ENCODE data around the gene DIPK1A. TPM values are rescaled to one million over a fixed set of nuclear protein-coding genes. Genes with fewer than 3 reads are reported as not detected.

Gene DIPK1A
- total RNA-seq, 1 donor from 2014 or later = 5.6 TPM

DNA sequence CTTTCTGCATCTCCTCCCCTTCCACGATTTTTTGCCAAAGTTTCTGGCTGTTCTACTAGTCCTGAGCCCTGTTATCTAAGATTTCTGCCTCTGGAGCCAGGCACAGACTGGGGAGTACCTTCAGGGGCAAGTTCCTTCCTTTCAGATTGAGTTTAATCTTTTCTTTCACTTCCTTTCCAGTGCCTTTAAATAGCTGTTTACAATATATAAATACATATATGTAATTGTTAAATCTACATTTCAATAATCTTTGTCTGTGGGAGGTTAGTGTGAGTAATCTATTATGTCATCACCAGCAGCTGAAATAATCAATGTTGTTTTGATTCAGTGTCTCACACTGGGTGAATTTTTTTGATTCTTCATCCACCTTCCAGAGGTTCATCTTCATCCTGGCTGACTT, 31.8 kb downstream of the DIPK1A start:
- Histone ChIP-seq H3K27me3 (ENCODE audit: low read depth) (no peaks in the 10 kb centered on the region), H3K4me3 (no peak overlapping the region), H3K36me3 (no peaks in the 10 kb centered on the region), H3K4me1 (peaks cover 10% of the 10 kb centered on the region), H3K9me3 (no peaks in the 10 kb centered on the region), H3K27ac (no peak overlapping the region)
- no peak for ATAC-seq
- no peak for DNase-seq
- TF ChIP-seq, protein P1, sequence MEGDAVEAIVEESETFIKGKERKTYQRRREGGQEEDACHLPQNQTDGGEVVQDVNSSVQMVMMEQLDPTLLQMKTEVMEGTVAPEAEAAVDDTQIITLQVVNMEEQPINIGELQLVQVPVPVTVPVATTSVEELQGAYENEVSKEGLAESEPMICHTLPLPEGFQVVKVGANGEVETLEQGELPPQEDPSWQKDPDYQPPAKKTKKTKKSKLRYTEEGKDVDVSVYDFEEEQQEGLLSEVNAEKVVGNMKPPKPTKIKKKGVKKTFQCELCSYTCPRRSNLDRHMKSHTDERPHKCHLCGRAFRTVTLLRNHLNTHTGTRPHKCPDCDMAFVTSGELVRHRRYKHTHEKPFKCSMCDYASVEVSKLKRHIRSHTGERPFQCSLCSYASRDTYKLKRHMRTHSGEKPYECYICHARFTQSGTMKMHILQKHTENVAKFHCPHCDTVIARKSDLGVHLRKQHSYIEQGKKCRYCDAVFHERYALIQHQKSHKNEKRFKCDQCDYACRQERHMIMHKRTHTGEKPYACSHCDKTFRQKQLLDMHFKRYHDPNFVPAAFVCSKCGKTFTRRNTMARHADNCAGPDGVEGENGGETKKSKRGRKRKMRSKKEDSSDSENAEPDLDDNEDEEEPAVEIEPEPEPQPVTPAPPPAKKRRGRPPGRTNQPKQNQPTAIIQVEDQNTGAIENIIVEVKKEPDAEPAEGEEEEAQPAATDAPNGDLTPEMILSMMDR (IDR thresholded peaks at IDR 0.05) = no peak
- intact Hi-C loops (cut with DNase I) = no loop called here

DNA sequence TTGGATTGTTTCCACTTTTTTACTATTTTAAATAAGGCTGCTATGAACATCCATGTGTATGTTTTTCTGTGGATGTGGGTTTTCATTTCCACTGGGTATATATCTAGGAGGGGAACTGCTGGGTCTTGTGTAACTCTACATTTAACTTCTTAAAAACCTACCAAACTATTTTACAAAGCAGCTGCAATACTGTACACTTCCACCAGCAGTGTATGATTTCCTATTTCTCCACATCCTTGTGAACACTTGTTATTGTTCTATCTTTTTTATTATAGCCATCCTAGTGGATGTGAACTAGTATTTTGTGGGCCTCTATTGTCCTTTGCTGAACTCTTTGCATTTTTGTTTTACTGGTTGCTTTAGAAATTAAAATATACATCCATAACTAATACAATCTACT, 33.4 kb downstream of the DIPK1A start:
- Histone ChIP-seq H3K4me3 (no peak overlapping the region), H3K9me3 (no peaks in the 10 kb centered on the region), H3K4me1 (no peaks in the 10 kb centered on the region), H3K27ac (no peak overlapping the region), H3K36me3 (no peaks in the 10 kb centered on the region), H3K27me3 (ENCODE audit: low read depth) (no peaks in the 10 kb centered on the region)
- intact Hi-C loops (cut with DNase I) = no loop called here
- ATAC-seq = no peak
- DNase-seq = no peak
- TF ChIP-seq, protein P1 (IDR thresholded peaks at IDR 0.05) = no peak

DNA sequence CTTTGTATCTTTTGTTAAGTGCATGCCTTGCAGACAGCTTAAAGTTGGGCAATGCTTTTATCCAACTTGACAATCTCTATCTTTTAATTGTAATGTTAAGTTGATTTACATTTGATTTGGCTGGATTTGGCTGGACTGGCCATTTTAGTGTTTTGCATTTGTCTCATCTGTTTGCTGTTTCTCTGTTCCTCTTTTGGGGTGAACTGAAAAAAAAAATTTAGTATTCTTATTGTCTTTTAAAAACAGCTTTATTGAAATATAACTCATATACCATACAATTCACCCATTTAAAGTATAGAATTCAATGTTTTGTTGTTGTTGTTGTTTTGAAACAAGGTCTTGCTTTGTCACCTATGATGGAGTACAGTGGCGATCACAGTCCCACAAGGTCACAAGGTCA, 34.4 kb downstream of the DIPK1A start:
- Histone ChIP-seq H3K4me3 (no peak overlapping the region), H3K36me3 (no peaks in the 10 kb centered on the region), H3K9me3 (no peaks in the 10 kb centered on the region), H3K27ac (no peak overlapping the region), H3K4me1 (no peaks in the 10 kb centered on the region), H3K27me3 (ENCODE audit: low read depth) (no peaks in the 10 kb centered on the region)
- intact Hi-C loops (cut with DNase I) = no loop called here
- ATAC-seq (no peak), DNase-seq (no peak)
- TF ChIP-seq, protein P1 (IDR thresholded peaks at IDR 0.05) = no peak

DNA sequence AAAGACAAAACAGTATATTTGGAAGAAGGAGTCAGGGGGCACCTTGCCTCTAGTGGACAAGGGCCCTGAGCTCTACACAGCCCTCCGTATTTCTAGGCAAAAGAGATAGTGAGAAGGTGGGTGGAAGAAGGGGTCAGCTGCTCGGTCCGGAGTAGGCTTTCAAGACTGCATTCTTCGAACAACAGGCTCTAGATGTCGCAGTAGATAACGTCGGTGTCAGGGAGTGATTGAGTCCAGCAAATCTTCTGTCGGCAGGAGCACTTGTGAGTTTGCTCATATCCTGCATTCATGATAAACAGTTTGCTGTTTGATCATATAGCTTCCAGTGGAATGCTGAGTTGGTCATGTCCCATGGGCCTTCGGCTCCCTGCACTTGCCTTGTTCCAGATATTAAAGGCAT, 36.8 kb downstream of the DIPK1A start:
- no peaks in the 10 kb centered on the region for H3K27me3 ChIP-seq (ENCODE audit: low read depth)
- no peak overlapping the region for H3K4me3 ChIP-seq
- DNase-seq (no peak), ATAC-seq (no peak)
- TF ChIP-seq, protein P1 (IDR thresholded peaks at IDR 0.05) = no peak
- H3K9me3 ChIP-seq = no peaks in the 10 kb centered on the region
- H3K4me1 ChIP-seq = no peaks in the 10 kb centered on the region
- no peaks in the 10 kb centered on the region for H3K36me3 ChIP-seq
- no peak overlapping the region for H3K27ac ChIP-seq
- intact Hi-C loops (cut with DNase I) = no loop called here

DNA sequence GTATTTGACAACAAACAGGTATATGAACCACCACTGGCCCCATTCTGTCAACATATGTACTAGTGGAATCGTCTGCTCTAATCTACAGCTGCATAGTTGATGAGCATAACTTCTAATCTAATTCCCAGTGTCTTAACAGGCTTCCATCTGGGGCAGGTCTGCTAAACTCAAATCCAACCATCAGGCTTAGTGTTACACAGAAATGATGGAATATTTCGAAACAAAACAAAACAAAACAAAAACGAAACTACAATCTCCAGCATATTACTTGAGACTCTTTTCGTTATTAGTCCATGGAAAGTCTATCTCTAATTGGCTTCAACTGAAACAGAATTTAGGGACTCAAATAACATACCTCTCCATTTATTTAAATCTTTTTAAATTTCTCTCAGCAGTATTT, 37.6 kb downstream of the DIPK1A start:
- intact Hi-C loops (cut with DNase I) = no loop called here
- H3K9me3 ChIP-seq = no peaks in the 10 kb centered on the region
- TF ChIP-seq, protein P1 (IDR thresholded peaks at IDR 0.05) = no peak
- no peaks in the 10 kb centered on the region for H3K4me1 ChIP-seq
- H3K27ac ChIP-seq = peak overlapping the region; percentile 59
- H3K4me3 ChIP-seq = no peak overlapping the region
- DNase-seq (no peak), ATAC-seq (no peak)
- H3K27me3 ChIP-seq (ENCODE audit: low read depth) = no peaks in the 10 kb centered on the region
- H3K36me3 ChIP-seq = no peaks in the 10 kb centered on the region

Data from lower lobe of right lung (tissue), 2 donors.